Effector CD4-positive, alpha-beta T cell (primary cell): ENCODE data around the gene IPMK.

ENCODE experiments used
- DNase-seq: peaks from one replicate; pipeline ENCODE4 v3.0.0-alpha.2; 2020

Gene IPMK

DNA sequence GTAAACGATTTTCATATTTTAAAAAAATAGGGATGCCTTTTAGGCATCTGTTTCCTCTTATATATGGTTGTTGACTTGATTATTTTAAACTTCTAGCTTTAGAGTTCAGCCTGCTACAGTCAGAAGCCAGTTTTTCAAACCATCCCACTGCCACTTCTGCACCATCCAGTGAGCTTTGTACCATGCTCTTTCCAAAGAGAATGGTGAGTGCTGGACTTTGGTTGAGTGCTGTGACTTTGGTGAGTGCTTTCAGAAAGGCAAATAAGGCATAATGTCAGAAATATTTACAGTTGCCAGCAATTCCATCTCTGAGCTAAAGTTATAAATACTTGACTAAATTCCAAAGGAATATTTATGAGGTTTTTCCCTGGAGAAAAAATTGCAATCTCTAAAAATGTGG lies 117.4 kb downstream of the IPMK start:
- no peak for DNase-seq

DNA sequence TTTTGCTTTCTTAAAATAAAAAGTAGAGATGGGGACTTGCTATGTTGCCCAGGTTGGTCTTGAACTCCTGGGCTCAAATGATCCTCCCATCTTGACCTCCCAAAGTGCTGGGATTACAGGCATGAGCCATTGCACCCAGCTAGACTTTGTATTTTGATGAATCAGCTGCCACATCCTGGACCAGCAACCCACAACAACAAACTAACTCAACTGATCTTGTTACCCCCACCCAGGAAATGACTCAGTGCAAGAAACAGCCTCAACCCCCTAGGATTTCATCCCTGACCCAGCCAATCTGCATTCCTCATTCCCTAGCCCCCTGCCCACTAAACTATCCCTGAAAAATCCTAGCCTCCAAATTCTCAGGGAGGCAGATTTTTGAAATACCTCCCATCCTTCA lies 123.8 kb downstream of the IPMK start:
- DNase-seq: no peak
